GM19324 (cell line): ENCODE results near the gene NPDC1.
A peak's percentile ranks its signal among the peaks of the same experiment; 100 is the strongest.

Experiments used
- ATAC-seq: cut with Tn5 transposase; IDR thresholded peaks from one replicate; pipeline ENCODE4 v1.9.1; 2021; ENCODE audit warnings: mild to moderate bottlenecking, moderate library complexity; ENCODE audit not compliant: unreplicated experiment, low FRiP score

NPDC1 gene

DNA sequence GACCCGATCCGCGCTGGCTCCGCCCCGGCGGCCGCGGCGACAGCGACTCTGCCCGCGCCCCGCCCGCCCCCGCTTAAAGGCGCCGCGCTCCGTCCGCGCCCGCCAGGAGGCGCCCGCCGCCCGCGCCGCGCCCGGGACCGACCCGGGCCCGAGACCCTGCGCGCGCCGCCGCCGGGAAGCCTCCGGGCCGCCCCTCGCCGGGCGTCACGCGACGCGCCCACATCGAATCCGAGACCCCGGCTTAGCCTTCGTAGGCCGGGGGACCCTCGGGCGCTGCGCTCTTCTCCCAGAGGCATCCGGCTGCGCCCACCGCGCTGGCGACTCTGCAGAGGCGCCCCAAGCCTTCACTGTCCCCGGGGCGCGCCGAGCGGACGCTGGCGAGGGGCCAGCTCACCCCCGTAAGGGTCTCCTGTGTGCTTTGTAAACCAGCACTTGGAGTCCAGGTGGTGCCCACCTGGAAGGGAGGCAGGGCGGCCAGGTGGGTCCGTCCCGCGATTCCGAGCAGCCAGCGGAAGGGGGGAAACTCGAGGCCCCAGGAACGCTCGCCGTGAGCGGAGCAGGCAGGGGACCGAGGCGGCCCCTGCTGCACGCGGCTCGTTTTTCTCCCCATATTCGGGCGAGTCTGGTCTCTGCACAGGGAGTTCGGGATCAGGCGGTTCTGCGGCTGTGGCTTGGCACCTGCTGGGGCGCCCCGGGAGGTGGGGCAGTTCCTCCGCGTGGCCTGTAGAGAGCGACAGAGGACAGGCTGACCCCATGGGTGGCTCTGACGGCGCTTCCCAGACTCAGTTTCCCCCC is 17.5 kb downstream of the NPDC1 start:
- peak; percentile 47 for ATAC-seq

DNA sequence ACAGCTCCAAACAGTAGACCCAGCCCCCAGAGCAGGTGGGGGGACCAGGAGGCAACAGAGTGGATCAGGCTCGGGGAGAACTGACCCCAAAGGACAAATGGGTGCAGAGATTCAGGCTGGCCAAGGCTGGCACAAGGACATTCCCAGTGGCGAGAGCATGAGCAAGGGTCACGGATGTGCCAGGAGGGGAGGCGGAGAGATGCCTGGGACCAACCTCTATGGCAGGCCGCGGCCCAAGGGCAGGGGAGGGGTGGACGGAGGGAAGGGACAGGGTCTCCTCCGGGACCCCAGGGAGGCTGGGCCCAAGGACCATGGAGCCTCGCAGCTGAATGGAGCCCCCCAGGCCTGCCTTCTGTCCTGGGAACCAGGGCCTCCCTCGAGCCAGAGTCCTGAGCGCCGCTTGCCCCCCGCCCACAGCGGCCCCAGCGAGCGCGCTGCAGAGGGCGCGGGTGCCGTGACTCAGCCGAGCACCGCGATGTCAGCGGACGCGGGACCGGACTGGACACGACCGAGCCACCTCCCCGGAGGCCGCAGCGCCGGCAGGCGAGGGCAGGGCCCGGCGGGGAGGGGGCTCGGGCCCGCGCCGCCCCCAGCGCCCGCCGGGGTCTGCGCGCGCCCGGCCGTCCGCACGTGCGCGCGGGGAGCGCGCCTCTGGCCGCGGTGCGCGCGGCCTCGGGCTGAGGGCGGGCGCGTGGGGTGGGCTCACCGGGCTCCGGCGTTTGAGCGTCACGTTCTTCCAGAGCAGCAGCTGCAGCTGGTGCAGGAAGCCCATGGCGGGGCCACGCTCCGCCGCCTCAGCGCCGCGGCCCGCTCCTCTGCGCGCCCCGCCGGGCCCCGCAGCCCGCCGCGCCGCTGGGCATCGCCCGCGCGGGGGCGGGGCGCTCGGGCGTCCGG is 18.4 kb downstream of the NPDC1 start, which contains the start of gene ABCA2:
TSS of gene ABCA2 (minus strand) at position 869 of the 894 bp plus-strand sequence. CDS start at position 772, 97 bp downstream.
- ATAC-seq: peak; percentile 2

DNA sequence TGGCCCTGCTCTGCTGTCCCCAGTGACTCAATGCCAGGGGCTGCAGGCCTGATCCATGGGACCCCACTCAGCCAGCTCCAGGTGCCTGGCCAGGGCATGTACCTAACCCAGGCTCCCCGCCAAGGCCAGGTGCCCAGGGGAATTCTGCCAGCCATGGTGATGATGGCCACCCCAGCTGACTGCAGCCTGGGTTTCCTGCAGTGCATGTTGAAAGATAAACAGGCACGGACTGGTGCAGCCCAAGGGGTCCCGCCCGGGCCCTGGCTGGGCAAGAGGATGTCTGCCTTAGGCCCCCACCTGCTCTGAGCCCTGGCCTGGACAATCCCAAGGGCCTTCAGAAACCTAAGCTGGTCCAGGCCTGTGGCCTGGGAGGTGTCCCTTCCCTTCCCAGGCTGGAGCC is 19.1 kb downstream of the NPDC1 start:
- no peak for ATAC-seq

GRCh38 chr9:137026384-137026783 is 19.6 kb downstream of the NPDC1 start:
- no peak for ATAC-seq

DNA sequence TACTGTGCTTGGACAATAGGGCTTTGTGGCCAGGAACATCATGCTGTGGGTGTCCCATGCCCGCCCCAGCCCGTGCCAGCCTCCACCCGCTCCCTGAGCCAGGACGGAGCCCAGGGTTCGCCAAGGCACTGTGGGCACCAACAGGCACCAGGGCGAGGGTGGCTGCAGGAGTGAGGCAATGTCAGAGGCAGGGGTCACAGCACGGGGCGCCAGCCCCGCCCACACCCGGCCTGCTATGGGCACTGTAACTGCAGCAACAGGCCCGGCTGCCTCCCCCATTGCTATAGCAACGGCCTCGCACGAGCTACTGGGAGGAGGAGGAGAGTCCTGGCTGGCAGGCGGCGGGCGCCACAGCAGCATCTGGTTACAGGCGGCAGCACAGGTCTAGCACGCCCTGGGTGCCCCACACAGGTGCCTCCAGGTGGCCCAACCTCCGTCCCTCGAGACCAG is 20.4 kb downstream of the NPDC1 start:
- ATAC-seq: no peak

DNA sequence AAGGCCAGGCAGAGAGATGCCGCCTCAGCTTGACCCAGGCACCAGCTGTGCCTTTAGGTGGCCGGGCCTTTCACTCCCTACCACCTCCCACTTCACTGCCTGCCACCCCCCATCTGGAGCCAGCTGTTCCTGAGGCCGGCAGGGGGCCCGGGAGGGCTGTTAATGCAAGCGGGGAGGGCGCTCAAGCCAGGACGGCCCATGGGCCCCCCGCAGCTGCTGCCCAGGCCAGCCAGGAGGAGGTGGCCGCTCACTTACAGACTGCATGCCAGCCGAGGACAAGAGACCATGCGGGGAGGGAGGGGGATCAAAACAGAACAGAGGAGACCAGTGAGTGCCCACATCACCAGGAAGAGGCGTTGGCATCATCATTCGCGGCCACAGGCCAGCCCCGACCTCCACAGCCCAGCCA is 22.4 kb downstream of the NPDC1 start:
- ATAC-seq: no peak

DNA sequence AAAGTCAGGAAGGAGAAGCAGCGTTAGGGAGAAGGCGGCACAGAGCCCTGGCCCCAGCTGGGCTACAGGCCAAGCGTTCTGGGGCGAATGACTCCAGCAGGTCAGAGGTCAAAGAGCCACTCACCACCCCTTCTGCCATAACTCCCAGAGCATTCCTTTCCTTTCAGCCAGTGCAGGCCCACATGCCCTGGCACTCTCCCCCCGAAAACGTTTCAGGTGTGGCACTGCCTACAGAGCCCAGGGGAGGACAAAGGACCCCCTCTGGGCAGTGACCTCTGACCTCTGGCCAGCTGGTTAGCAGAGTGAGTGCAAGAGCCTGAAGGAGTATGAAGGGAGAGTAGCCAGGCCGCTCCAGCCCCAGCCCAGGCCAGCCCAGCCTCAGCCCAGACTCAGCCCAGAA is 22.8 kb downstream of the NPDC1 start:
- ATAC-seq: no peak

- no peak for ATAC-seq
These were observed 23.3 kb downstream of the NPDC1 start for GRCh38 chr9:137022662-137023008.

DNA sequence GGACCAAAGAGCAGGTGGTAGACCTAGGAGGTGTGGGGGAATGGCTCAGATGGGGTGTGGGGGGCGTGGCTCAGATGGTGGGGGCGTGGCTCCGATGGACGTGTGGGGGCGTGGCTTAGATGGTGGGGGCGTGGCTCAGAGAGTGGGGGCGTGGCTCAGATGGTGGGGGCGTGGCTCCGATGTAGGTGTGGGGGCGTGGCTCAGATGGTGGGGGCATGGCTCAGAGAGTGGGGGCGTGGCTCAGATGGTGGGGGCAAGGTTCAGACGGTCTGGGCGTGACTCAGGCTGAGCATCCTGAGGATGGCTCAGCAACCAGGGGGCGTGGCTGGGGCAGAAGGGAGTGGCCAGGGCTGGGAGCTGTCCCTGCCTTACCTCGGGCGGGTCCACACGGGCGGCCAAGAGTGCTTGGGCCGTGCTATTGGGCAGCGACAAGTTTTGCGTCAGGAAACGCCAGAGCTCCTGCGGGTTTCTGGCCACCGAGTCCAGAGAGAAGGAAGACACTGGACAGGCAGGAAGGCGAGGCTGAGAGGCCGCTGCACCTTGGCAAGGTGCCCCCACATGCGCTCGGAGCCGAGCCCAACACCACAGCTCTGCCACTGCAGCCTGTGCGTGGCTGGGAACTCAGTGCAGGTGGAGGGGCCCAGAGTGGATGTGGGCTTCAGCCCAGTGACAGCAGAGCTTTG is 23.9 kb downstream of the NPDC1 start:
- ATAC-seq: no peak

GRCh38 chr9:137021568-137021978 is 24.4 kb downstream of the NPDC1 start:
- no peak for ATAC-seq

DNA sequence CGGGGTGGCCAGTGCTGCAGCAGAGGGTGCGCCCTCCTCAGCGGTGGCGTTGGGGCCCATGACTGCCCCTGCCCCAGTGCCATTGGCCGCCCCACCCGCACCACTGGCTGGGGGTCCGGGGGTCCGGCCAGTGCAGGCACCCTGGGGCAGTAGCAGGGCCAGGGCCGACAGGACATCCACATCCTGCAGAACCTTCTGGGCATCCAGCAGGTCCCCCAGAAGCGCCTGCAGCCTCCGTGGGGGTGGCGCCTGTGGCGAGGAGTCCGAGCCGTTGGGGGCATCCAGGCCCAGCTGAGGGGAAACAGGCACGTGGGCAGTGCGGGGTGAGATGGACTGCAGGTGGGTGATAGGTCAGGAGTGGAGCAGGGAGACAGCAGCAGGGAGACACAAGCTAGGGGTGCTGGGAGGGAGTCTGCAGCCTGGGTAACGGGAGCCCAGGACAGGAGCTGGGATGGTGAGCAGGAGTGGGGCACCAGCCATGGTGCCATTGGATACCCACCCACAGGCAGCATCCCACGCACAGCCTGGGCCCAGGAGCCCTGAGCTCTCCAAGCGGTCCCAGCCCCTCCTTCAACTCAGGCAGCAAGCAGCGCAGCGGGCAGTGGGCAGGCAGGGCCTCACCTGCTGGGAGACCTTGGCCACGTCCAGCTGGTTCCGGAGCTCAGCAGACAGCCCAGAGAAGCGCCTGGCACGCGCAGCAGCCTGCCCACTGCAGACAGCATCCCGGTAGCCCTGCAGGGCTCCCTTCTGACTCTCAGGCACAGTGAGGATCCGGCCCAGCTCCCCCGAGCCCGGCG is 25.0 kb downstream of the NPDC1 start:
- ATAC-seq: no peak

DNA sequence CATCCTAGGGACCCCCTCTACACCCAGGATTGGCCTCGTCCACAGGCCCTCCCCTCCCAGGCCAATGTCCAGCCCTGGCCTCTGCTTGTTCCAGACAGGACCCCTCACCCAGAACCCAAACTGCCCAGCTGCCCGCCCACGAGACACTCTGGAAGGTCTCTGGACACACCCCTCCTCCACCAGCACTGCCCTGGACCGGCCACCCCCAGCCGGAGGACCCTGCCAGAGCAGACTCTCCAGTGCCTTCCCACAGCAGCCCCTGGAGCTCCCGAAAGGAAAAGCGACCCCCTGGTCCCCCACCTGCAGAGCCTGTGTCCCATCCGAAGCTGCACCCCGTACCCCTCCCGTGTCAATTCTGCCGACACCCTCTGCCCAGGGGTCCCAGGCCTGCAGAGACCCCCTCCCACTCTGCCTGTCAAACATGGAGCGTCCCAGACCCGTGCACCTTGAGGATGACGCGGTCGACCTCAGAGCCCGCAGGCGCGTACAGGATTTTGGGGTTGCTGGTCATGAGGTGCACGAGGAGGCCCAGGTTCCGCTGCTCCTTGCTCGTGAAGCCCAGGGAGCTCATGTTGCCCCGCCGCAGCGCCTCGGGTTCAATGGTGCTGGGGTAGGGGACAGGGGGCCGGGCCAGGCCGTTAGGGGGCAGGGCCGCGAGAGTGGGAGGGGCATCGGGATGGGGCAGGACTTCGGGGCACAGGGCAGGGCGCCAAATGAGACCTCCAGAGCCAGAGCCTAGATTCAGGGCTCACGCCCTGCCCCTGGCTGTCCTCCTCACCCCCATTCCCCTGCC is 25.9 kb downstream of the NPDC1 start:
- no peak for ATAC-seq

DNA sequence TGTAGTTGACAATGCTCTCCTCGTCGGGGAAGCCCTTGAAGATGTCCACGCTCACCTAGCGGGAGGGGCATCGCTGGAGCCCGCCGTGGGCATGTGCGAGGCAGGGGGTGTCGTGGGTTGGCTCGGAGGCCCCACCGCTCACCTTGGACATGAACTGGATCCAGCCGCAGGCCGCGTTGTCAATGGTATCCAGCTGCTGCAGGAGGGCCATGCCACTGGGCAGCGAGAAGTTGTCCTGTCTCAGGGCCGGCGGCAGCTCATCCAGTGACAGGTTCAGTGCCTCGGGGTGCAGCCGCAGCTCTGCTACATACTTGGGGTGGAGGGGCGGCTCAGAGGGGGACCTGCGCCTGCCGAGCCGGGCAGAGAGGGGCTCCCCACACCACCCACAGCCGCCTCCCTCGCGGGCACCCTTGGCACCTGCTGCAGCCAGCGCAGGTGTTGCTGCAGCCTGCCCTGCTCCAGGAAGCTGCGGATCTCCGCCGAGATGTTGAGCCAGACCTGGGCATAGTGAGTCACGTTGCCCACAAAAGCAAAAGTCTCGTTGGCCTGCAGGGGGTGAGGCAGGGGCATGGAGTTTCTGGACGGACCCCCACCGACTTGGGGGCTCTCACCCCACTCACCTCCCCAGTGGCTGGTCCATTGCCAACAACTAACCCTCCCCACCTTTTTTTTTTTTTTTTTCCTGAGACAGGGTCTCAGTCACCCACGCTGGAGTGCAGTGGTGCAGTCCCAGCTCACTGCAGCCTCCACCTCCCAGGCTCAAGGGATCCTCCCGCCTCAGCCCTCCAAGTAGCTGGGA is 27.0 kb downstream of the NPDC1 start:
- no peak for ATAC-seq

GRCh38 chr9:137017791-137018497 is 28.0 kb downstream of the NPDC1 start:
- no peak for ATAC-seq

DNA sequence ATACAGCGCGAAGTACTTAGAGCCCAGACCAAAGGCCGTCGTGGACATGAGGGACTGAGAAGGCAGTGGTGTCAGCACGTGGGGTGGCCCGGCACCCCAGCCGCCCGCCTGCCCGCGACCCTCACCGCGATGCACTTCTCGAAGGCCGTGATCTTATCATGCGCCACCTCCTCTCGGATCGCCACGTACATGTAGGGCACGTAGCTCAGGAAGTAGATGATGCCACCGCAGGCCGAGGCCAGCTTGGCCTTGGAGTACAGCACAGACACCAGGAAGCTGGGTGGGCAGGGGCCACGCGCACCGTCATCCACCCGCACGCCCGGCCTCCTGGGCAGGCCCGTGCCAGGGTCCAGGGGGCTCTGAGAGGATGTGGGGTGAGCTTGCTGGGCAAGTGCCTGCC is 28.9 kb downstream of the NPDC1 start:
- no peak for ATAC-seq

- ATAC-seq: no peak
These were observed 29.5 kb downstream of the NPDC1 start for GRCh38 chr9:137016436-137016835.

GRCh38 chr9:137015976-137016375 is 30.0 kb downstream of the NPDC1 start:
- ATAC-seq: no peak

GRCh38 chr9:137015540-137015930 is 30.4 kb downstream of the NPDC1 start:
- no peak for ATAC-seq
